Nephron (organoid): Measurements from ENCODE around the gene KYNU.
"Not testable (repeated sequence)": the region's sequence is repeated elsewhere in the genome, so short reads cannot be mapped to it uniquely, and the experiment has no call there.

Experiments used
- H3K27ac Mint-ChIP-seq, 3 experiments: 2 replicates each; pipeline ENCODE4 v1.8.0; 2020; ENCODE audit warnings: mixed read lengths in 3 of 3, mild to moderate bottlenecking in 2 of 3, moderate library complexity in 1 of 3
- H3K27me3 Mint-ChIP-seq: 2 replicates; pipeline ENCODE4 v1.8.0; 2021; ENCODE audit warnings: low read depth, mild to moderate bottlenecking, moderate library complexity, mixed read lengths
- H3K36me3 Mint-ChIP-seq: 2 replicates; pipeline ENCODE4 v1.8.0; 2020; ENCODE audit warnings: low read depth, mixed read lengths
- H3K4me1 Mint-ChIP-seq: 2 replicates; pipeline ENCODE4 v1.8.0; 2020; ENCODE audit warnings: mixed read lengths
- H3K4me3 Mint-ChIP-seq, 3 experiments: 2 replicates each; pipeline ENCODE4 v1.8.0; 2020; ENCODE audit warnings: mild to moderate bottlenecking in 3 of 3, mixed read lengths in 3 of 3, moderate library complexity in 2 of 3
- H3K9me3 Mint-ChIP-seq: 2 replicates; pipeline ENCODE4 v1.8.0; 2020; ENCODE audit warnings: mixed read lengths
- TF ChIP-seq, protein P1 (sequence below), 3 experiments: fragments of 200-600 bp; sonication (generic); IDR thresholded peaks; one replicate each; pipeline ENCODE4 v1.5.0; 2021; ENCODE audit warnings: antibody characterized with exemption in 3 of 3; ENCODE audit not compliant: unreplicated experiment in 3 of 3

The KYNU gene

DNA sequence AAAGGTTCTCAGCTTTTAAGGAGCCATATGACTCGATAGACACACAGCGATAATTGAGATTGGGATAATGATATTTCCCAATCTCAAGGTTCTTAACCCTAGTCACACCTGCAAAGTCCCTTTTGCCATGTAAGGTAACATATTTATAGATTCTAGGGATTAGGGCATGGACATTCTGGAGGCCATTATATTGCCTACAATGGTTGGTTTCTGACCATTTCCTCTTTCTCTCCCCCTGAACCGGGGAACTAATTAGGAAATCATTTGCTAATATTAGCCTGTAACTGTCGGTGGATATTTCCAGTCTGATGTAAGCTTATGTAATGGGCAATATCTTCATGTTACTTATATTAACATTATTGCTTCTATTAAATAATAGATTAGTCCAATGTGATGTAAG, 210.9 kb downstream of the KYNU start:
- no peaks in the 10 kb centered on the region for H3K36me3 Mint-ChIP-seq

DNA sequence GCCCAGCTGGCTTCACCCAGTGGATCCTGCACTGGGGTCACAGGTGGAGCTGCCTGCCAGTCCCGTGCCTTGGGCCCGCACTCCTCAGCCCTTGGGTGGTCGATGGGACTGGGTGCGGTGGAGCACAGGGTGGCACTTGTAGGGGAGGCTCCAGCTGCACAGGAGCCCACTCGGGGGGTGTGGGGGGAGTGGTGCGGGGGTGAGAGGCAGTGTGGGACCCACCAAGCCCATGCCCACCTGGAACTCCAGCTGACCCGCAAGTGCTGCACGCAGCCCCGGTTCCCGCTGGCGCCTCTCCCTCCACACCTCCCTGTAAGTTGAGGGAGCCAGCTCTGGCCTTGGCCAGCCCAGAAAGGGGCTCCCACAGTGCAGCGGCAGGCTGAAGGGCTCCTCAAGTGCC, 212.1 kb downstream of the KYNU start:
- not testable (repeated sequence) for H3K27me3 Mint-ChIP-seq, H3K36me3 Mint-ChIP-seq, H3K4me1 Mint-ChIP-seq, H3K9me3 Mint-ChIP-seq, H3K4me3 Mint-ChIP-seq, H3K27ac Mint-ChIP-seq

More for the DNA sequence above, 210.9 kb downstream of the KYNU start:
- Mint-ChIP-seq H3K9me3 (no peaks in the 10 kb centered on the region), H3K4me3 (no peak overlapping the region), H3K4me1 (no peaks in the 10 kb centered on the region), H3K27me3 (no peaks in the 10 kb centered on the region), H3K27ac (no peak overlapping the region)
- TF ChIP-seq, protein P1, sequence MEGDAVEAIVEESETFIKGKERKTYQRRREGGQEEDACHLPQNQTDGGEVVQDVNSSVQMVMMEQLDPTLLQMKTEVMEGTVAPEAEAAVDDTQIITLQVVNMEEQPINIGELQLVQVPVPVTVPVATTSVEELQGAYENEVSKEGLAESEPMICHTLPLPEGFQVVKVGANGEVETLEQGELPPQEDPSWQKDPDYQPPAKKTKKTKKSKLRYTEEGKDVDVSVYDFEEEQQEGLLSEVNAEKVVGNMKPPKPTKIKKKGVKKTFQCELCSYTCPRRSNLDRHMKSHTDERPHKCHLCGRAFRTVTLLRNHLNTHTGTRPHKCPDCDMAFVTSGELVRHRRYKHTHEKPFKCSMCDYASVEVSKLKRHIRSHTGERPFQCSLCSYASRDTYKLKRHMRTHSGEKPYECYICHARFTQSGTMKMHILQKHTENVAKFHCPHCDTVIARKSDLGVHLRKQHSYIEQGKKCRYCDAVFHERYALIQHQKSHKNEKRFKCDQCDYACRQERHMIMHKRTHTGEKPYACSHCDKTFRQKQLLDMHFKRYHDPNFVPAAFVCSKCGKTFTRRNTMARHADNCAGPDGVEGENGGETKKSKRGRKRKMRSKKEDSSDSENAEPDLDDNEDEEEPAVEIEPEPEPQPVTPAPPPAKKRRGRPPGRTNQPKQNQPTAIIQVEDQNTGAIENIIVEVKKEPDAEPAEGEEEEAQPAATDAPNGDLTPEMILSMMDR (IDR thresholded peaks at IDR 0.05; ENCODE audit: unreplicated experiment in 3 of 3) = no peak
